ENCODE measurements around the gene NDUFAF3.

NDUFAF3 gene

DNA sequence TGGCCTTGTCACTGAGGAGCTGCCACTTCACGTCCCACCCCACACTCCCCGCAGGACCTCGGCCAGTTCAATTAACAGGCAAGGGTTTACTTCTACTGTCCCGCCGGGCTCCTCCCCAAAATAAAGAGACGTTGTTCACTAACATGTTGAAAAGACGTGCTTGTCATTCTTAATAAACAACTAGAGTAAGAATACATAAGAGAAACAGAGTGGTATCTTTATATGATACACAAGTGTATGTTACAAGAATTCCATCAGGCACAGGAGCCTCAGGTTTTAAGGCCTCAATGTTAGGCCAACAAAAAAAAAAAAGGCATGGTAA, 7.6 kb downstream of the NDUFAF3 start:
- in situ Hi-C loops (cut with HindIII; ENCODE audit: low sequenced_read_pairs), result no loop called here
- TF ChIP-seq CTCF (IDR thresholded peaks at IDR 0.05; ENCODE audit: low read depth, low read length, missing control alignments), result no peak
- DNase-seq (ENCODE audit: low read depth), result no peak
- peak overlapping the region; percentile 87 for H3K4me3 ChIP-seq (ENCODE audit: low read depth, low read length)

DNA sequence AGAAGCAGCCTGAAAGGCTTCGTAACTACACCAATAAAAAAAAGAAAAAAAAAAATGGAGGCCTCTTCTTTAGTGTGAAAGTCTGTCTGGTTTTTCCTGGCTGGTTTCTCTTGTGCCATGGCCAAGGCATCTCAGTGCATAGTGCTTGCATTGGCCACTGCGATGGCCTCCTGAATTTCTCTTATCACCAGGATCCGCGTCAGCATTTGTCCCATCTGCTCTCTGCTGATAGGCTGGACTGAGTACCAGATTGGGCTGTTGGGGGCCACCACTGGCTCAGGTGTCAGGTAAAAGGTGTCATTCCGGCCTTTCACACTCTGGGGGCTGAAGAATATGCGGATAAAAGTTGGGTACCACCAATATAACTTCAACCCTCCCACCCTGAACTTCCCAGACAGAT, 8.4 kb downstream of the NDUFAF3 start:
- H3K4me3 ChIP-seq (ENCODE audit: low read depth, low read length), result no peak overlapping the region
- no peak for DNase-seq (ENCODE audit: low read depth)
- in situ Hi-C loops (cut with HindIII; ENCODE audit: low sequenced_read_pairs), result no loop called here
- no peak for TF ChIP-seq CTCF (IDR thresholded peaks at IDR 0.05; ENCODE audit: low read depth, low read length, missing control alignments)

GRCh38 chr3:49032646-49033304, 10.9 kb downstream of the NDUFAF3 start:
- no peak for DNase-seq (ENCODE audit: low read depth)
- TF ChIP-seq CTCF (IDR thresholded peaks at IDR 0.05; ENCODE audit: low read depth, low read length, missing control alignments), result no peak
- H3K4me3 ChIP-seq (ENCODE audit: low read depth, low read length), result no peak overlapping the region
- in situ Hi-C loops (cut with HindIII; ENCODE audit: low sequenced_read_pairs), result no loop called here

DNA sequence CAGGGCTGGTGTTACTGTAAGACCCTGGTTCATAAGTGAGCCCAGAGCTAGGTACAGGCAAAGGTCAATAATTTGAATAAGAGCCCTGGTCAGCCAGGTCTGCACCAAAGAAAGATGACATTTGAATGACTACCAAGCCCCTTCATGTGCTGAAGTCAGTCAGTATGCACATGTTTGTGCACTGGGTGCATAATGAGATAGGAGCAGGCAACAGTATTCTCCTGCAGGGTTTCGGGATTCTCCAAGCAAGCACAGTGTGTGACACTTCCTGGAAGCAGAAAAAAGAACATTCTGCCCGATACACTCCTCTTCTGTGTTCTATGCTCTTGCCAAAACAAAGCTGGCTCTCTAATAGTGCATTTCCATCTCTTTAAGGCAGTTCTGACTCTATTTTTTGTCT, 12.7 kb downstream of the NDUFAF3 start:
- H3K4me3 ChIP-seq (ENCODE audit: low read depth, low read length), result no peak overlapping the region
- no peak for TF ChIP-seq CTCF (IDR thresholded peaks at IDR 0.05; ENCODE audit: low read depth, low read length, missing control alignments)
- in situ Hi-C loops (cut with HindIII; ENCODE audit: low sequenced_read_pairs), result no loop called here
- DNase-seq (ENCODE audit: low read depth), result no peak

- DNase-seq (ENCODE audit: low read depth), result no peak
- no peak for TF ChIP-seq CTCF (IDR thresholded peaks at IDR 0.05; ENCODE audit: low read depth, low read length, missing control alignments)
- H3K4me3 ChIP-seq (ENCODE audit: low read depth, low read length), result no peak overlapping the region
- in situ Hi-C loops (cut with HindIII; ENCODE audit: low sequenced_read_pairs), result no loop called here
Measured at GRCh38 chr3:49035281-49035680, 13.4 kb downstream of the NDUFAF3 start.

- no peak for DNase-seq (ENCODE audit: low read depth)
Measured at GRCh38 chr3:49053543-49053942, 31.6 kb downstream of the NDUFAF3 start.

More at GRCh38 chr3:49053543-49053942, 31.6 kb downstream of the NDUFAF3 start:
- H3K4me3 ChIP-seq (ENCODE audit: low read depth, low read length), result no peak overlapping the region
- TF ChIP-seq CTCF (IDR thresholded peaks at IDR 0.05; ENCODE audit: low read depth, low read length, missing control alignments), result no peak
- in situ Hi-C loops (cut with HindIII; ENCODE audit: low sequenced_read_pairs), result no loop called here

Data from astrocyte of the cerebellum (primary cell).